ENCODE measurements around the gene PDP2.
"Not testable (repeated sequence)": the region's sequence is repeated elsewhere in the genome, so short reads cannot be mapped to it uniquely, and the experiment has no call there.

PDP2 gene

DNA sequence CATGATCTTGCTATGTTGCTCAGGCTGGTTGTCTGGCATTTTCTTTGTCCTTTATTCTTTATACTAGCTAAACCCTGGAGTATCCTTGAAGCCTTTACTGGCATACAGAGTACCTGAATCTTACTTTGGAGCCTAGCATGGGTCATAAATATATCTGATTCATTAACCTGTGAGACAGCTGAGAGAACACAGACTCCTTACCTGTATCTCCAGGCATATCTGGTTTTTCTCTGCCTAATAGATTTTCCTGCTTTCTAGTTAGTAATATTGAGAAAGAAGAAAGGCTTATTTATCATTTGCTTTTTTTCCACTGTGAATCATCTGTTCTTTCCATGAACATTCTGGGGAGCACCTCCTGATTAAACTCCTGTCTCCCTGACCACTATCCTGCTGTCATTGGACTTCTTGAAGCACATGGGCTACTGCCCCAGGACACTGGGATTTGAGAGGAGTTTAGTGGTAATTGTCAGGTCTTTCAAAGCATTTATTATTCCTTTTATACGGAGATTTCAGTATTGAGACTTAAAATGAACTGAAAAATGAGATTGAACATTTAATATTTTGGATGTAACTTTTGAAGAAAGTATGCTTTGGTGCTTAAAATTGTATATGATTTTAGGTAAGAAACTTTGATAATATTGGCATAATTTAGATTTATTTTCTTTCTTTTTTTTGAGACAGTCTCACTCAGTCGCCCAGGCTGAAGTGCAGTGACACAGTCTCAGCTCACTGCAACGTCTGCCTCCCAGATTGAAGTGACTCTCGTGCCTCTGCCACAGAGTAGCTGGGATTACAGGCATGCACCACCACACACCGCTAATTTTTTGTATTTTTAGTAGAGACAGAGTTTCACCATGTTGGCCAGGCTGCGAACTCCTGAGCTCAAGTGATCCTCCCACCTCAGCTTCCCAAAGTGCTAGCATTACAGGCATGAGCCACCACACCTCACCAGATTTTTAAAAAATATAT is 8.6 kb downstream of the PDP2 start:
- no peak for DNase-seq

DNA sequence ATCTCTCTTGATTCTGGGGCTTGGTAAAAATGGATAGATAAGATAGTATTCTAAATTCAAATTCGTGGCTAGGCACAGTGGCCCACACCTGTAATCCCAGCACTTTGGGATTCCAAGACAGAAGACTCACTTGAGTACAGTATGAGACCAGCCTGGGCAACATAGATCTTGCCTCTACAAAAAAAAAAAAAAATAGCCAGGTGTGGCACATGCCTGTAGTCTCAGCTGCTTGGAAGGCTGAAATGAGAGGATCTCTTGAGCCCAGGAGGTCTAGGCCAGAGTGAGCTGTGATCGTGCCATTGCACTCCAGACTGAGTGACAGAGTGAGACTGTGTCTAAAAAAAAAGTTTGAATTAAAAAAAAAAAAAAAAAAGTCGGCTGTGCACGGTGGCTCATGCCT is 9.3 kb downstream of the PDP2 start:
- DNase-seq: no peak

DNA sequence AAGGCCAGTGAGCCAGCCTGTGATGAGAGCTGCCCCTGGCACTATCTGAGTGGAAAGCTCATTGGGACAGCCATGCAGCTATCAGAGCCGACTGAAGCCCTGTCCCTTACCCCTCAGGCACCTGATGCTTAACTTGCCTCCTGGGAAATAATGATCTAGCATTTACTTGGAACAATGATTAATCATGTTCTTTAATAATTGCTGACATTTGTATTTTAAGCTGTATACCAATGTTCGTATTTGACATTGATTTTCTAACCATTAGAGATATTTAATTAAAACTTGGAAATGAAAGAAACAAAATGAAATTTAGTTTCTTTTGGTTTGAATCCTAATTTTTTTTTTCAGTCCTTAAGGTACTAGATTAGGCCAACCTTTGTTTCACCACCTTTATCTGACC is 10.5 kb downstream of the PDP2 start:
- DNase-seq: no peak

DNA sequence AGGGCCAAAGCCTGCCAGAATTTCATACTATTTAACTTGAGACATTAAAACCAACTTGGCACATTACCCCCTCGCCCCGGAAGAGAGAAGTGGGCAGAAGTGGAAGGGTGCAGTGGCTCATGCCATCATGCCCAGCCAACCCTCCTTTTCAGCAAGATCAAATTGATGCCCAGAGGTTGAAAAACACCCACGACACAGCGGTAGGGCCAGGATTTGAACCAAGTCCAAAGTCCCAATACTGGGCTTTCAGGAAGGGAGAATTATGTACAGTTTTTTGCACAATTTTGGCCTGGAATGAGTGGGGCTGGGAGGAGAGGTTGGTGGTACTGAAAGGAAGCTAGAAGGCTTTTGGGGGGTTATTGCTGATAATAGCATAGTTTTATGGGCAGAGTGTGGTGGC is 11.0 kb downstream of the PDP2 start:
- DNase-seq: no peak

DNA sequence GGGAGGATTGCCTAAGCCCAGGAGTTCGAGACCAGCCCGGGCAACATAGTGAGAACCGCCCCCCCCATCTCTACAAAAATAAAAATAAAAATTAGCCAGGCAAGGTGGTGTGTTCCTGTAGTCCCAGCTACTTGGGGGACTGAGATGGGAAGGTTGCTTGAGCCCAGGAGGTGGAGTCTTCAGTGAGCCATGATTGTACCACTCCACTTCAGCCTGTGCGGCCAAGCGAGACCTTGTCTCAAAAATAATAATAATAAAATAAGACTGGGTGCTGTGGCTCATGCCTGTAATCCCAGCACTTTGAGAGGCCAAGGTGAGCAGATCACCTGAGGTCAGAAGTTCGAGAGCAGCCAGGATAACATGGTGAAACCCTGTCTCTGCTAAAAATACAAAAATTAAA is 11.5 kb downstream of the PDP2 start:
- DNase-seq: no peak

DNA sequence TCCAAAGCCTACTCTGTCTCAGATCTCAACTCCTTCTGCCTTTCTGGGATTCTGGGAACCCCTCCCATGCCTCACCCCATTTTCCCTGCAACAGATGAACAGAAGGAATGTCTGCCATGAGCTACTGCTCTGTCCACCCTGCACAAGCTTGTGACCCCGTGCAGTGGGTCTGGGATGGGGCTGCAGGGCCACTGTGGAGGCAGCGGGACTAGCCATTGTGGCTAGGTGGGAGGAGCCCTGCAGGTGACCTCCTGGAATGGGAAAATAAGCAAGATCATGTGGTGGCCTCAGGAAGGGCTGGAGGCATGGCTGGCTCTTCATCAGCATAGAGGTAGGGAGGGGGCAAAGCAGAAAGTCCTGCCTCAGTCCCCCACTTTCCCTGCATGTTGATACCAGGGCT is 13.7 kb downstream of the PDP2 start:
- no peak for DNase-seq

DNA sequence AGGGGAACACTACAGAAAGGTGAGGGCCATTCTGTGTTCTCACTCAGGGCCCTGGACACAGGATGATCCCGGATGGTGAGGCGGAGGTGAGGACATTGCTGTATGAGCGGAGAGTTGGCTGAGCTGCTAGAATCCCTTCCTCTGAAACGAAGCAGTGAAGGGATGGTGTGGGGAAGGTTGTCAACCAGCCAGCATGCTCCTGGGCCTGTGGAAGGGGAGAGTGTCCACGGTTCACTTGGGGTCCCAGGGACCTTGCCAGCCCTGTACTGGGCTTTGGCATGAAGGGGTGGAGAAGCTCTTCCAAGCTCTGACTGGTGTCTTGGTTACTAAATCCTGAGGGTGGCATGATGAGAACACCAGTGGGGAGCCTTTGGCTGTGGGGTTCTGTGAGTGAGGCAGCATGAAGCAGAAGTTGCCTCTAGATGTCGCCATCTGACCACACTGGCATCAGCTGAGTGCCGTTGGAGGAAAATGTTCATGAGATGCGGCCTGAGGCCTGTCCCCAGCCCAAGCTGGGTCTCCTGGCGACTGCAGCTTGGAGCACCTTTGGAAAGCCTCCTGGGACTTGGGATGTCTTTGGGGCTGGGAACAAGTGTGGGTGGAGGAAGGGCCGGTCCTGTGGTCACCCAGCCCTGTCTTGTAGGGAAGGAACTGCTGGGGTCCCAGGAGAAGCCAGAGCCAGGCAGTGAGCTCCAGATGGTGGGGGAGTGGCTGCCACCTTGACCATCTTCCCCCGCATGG is 14.8 kb downstream of the PDP2 start:
- peak; percentile 64 to 68 for DNase-seq

DNA sequence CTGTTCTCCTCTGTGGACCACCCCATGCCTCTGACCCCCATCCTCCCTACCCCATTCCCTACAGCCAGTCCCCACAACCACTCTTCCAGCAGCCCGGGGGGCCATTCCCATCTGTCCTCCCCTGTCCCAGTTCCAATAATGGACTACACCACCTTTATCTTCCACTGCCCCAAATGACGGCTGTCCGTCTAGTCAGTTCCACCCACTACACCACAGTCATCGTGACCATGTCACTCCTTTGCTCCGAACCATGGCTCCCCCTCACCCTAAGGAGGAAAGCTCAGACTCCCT is 15.3 kb downstream of the PDP2 start:
- DNase-seq: no peak

DNA sequence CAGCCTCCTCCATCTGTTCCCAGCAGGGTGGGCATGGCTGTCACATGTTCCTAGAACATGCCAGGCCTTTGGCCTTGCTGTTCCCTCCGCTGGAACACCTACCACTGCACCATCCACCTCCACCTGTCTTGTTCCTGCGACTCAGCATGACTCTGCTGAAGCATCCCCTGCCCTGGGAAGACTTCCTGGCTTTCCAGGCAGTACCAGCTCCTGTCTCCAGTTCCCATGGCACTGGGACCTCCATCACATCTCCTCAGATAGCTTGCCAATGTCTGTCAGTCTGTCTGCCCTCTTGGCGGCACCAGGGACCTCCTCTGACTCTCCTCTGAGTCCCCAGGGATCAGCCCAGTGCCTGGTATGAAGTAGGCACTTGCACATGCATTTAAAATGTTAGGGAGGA is 15.7 kb downstream of the PDP2 start:
- DNase-seq: no peak

DNA sequence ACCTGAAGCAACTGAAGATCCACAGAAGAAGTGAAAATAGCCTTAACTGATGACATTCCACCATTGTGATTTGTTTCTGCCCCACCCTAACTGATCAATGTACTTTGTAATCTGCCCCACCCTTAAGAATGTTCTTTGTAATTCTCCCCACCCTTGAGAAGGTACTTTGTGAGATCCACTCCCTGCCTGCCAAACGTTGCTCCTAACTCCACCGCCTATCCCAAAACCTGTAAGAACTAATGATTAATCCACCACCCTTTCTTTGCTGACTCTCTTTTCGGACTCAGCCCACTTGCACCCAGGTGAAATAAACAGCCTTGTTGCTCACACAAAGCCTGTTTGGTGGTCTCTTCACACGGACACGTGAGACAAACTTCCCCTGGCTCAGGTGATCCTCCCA is 16.4 kb downstream of the PDP2 start:
- DNase-seq: not testable (repeated sequence)

DNA sequence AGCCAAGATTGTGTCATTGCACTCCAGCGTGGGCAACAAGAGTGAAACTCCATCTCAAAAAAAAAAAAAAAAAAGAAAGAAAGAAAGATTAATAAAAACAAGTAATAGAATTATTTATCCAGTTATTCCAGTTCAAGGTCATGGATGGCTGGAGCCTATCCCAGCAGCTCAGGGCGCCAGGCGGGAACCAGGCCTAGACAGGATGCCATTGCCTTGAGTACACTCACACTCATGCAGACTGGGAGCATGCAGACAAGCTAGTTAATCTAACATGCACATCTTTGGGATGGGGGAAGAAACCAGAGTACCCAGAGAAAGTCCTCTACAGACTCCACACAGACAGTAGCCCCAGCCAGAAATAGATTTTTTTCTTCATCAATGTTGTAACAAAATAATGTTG is 17.9 kb downstream of the PDP2 start:
- no peak for DNase-seq

DNA sequence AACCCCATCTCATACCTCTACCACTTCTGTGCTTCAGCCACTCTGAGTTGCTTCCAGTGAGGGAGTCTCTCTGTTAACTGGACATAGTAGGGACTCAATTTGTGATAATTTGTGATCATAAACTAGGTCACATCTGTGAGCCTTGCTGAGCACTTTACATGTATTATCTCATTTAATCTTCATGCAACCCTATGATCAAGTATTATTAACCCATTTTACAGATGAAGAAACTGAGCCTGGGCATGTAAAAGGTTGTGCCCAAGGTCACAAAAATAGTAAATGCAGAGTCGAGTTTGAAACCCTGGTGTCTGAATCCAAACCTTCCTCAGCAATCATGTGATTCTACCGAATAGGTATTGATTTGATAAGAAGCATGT is 18.6 kb downstream of the PDP2 start:
- DNase-seq: no peak

DNA sequence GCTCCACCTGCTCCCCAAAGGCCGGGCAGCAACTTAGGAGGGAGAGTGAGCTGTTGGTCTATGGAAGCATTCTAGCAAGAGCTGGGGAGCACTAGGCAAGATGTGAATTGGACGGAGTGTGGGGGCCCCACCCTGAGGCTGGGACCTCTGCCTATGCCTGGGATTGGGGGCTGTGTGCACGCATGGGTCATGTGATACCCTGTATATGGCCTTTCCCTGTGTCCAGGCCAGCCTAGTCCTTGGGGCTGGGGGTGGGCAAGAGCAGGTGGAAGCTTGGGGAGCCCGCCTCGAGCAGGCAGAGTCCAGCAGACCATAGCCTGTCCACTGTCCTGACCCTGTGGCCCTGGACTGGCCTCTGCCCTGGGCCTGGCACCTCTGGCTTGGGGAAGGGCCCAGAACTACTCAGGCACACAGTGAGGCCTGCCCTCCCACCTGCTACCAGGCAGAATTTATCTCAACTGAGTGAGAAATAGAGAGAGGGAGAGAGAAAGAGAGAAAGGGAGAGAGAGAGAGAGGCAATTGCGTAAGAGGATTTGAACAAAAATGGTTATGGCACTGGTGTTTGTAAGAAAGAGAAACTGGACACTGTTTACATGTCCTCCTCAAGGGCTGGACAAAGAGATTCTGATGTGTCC is 19.1 kb downstream of the PDP2 start:
- DNase-seq: no peak

DNA sequence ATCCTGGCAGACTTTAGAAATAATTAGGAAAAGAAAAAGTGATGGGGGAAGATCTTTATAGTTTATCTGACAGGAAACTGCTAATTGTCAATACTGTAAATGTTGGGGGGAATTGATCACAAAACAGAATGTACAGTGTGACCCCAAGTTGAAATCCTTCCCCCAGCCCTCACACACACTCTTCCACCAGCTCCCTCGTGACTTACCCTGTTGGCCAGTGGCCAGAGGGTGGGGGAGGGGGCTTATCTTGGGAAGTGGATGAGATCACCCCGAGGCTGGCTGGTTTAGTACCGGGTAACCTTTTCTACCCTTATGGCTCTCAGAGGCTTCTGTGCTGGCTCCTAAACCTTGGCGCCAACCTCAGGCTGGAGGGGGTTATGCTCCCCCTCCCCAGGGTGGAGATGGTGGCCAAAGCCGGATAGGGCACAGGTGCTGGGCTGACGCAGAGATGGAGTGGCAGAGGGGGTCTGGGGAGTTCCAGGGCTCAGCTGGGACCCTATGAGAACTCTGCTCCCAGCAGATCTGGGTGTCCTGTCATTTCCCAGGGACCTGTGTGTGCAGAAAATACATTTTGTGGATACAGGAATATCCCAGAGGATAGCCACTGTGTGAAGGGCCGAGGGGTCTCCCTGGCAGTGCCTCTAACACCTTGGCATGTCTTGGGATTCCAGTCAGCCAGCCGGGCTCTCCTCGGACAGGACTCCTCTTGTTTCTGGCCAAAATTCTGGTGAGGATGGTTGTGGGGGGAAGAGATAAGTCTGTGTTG is 19.8 kb downstream of the PDP2 start:
- DNase-seq: no peak

DNA sequence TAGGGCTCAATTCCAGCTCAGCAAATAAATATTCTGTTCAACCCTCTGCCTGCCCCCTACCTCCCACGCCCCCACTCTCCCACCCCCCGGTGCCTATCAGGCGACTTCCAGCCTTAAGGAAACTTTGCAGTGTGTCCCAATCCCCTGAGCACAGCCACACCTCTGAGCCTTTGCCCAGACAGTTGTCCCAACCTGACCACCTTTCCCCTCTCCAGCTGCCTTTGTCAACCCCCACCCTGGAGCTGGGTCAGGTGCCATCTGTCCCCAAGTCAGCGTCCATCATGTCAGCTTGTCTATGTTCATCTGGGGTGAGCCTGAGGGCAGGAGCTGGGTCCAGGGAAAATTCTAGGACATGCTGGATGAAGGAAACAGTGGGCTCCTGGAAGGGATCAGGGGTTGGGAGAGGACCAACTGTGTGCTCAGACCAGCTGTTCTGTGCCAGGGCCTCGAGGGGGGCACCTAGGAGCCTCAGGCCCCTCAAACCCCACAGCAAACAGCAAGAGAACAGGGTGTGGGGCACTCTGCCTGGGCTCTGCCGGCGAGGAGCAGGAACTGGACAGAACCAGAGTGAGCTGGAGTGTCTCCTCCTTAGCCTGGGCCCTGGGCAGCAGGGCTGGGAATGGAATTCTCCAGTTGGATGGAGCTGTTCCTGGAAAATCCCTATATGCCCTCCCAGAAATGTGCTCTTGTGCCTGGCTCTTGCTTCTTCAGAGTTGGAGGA is 20.6 kb downstream of the PDP2 start:
- no peak for DNase-seq

DNA sequence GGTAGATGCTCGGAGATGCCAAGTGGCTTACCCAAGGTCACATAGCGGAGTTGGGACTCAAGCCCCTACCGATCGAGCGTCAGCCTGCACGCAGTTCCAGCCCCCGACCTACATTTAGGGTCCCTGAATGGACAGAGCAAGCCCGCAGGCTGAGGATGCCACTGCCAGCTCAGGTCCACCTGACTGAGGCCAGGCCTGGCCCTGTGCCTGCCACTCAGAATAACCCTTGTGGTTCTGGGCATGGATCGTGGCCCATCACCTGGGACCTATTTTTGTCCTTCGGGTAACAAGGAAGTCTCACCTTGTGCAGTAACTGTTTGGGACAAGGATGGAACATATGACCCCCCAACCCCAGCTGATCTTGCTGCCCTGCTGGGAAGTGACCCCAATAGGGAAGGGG is 21.3 kb downstream of the PDP2 start:
- DNase-seq: no peak

DNA sequence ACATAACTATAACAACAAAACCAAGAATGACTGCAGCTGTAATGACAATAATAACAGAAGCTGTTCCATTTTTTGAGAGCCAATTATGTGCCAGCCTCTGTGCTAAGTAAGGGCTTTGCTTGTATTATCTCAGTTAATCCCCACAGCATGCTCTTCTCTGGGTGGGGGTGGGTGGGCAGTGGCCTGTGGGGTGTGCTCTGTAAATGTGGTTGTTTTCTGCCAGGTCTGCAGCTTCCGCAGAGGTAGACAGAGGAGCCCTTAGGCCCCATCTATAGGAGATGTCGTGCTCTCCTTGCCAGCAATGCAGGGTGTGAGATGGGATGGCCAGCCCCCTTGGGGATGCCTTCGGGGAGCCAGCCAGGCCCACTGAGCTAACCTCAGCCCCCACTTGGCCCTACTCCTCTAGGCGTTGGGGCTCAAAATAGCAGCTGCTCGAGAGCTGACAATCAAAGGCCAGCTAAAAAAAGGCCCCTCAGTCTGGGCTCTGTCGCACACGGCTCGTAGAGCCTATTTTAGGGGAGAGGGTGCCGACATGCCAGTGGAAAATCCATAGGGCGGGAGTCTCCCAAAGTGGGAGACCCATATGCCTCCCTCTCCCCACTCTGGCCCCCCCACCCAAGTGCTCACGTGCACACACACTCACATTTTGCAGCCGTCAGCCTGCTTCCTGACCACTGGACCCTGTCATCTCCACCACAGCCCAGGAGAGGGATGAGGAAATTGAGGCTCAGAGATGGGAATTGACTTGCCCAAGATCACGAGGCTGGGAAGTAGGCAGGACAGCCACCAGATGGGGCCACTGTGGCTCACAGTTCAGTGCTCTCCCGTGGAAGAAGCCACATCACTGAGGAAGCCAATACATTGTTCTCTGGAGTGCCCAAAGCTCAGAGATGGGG is 22.6 kb downstream of the PDP2 start:
- no peak for DNase-seq

DNA sequence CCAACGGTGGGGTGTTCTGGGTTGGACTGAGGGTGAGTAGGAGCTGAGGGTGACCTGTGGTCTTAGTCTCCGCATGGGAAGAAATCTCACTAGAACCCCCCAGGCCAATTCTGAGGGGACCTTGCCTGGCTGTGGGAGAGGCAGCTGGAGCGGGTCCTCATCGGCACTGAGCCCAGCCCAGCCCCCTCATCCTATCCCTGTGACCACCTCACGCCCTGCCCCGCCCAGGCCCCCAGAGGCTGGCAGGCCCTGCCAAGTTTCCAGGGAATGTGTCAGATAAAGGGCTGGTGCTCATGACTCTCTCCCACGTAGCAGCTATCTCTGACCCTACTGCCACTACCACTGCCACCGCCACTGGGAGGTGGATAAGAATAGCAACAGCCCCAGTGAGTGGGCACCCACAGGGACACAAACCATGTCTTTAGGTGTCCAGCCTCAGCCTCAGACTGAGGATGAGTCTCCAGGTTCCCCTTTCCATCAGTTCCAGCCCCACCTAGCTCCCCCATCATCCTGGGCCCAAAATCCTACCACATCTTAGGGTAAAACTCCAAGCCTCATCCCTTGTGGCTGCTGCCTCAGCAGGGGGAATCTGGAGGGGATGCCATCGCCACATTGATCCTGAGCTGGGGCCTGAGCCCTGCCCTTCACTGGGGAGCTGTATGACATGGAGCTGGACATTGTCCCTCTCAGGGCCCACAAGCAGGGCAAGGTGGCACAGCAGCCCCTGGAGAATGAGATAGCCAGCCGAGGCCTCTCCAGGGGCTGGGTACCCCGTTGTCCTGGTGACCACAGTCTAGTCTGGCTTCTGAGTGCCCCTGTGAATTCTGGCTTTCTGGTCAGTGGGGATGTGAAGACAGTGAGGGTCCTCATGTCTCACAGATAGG is 23.5 kb downstream of the PDP2 start:
- no peak for DNase-seq

DNA sequence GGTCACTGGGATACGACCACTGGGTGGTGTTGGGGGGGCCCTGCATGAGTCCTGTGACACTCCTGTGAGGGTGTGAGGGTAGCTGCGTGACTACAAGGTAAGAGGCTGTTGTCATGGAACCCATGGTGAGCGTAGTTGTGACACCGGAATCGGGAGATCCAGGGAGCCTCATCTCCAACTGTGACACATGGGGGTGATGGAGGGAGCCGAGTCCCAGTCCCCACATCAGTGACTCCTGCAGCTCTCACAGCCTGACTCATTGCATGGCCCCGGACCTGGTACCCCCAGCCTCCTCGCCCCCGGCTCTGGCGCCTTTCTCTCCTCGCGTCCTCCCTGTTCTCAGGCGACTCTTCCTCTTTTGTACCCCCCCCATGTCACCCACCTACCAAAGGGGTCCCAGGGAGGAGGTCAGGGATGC is 24.1 kb downstream of the PDP2 start:
- DNase-seq: no peak

DNA sequence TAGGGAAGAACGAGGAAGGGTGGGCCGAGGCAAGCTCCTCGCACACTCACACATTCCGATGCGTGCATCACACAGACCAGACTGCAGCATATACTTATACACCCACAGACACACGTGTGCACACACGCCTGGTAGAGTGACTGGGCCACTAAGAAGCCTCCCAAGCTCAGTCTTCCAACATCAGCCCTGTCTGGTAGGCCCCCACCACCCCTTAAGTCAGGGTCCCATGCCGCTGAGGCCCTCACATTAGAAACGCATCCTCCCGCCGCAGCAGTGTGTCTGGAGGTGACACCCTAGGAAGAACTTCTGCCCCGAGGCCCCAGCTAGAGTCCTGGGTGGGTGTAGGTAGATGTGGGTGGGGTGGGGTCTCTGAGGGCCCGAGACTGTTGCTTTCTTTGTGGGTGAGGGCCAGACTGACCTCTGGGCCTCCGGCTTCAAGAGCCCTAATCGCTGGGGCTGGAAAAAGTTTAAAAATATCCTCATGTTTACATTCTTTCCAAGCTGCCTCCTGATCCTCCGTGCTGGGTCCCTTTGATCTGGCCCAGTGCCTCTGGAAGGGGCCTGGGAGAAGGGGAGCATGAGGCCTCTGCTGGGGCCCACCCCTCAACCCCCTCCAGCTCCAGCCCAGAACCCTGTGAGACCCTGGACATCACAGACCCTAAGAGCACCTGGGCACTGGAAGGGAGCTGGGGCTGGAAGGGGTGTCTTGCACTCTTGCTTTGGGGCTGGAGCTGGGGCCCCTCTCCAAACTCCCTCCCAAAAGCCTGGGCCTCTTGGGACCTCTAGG is 24.7 kb downstream of the PDP2 start:
- no peak for DNase-seq

Data from CD4-positive, alpha-beta T cell treated with Interleukin-4 for 1 hour (primary cell).